Measurements from ENCODE around the gene PLXNB3.
A peak's percentile ranks its signal among the peaks of the same experiment; 100 is the strongest.

Gene PLXNB3

DNA sequence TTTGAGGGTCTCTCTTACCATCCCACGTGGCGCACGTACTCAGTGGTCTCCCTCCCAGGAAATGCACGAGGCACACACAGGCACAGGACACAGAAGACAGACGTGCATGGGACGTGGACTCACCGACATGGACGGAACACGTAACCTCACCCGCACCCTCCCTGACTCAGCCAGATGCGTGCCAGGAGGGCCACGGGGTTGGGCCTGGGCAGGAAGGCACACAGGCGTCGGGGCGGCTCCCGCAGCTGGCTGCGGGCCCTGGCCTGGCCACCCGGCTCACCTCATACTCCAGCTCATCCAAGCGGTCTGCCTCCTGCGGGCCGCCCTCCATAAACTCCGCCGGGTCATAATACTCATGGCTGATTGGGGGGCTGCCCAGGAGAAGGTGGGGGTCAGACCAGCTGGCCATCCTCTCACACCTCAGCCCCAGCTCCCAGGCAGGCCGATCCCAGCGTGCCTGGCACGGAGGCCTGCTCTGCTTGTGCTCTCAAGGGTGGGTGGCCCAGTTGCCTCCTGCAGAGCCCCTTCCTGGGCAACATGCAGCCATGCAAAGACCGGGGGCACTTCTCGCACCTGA, 43.0 kb downstream of the PLXNB3 start:
- WGBS (ENCODE audit: insufficient coverage), result 92% methylated on average over 27 of the region's 28 CpGs
- Histone ChIP-seq H3K27me3 (replicated peaks in 2 of 5; ENCODE audit: control insufficient read depth in 4 of 5, insufficient read depth in 5 of 5, low read length in 4 of 5) (peaks cover 0 to 20% (median 0%) of the 10 kb centered on the region in 5 experiments), H3K27ac (ENCODE audit: insufficient read depth in 1 of 2, low read depth in 1 of 2, low read length in 2 of 2, poor library complexity in 1 of 2, severe bottlenecking in 2 of 2) (no peak overlapping the region), H3K9me3 (ENCODE audit: control extremely low read depth in 1 of 5, control insufficient read depth in 4 of 5, insufficient read depth in 2 of 5, low read depth in 1 of 5, low read length in 4 of 5) (peaks cover 0 to 6% (median 0%) of the 10 kb centered on the region in 5 experiments), H3K4me1 (ENCODE audit: control extremely low read depth in 1 of 4, control insufficient read depth in 4 of 4, insufficient read depth in 4 of 4, low read length in 3 of 4) (peaks cover 0 to 9% (median 8%) of the 10 kb centered on the region in 4 experiments), H3K36me3 (ENCODE audit: control insufficient read depth in 4 of 4, insufficient read depth in 4 of 4, low read length in 3 of 4) (no peaks in the 10 kb centered on the region), H3K4me3 (ENCODE audit: control insufficient read depth in 1 of 7, extremely low read depth in 1 of 7, insufficient read depth in 4 of 7, low read depth in 2 of 7, low read length in 6 of 7) (no peak overlapping the region)
- ChIA-PET POLR2A (no interaction called here), CTCF (interaction anchor here (1.0 kb wide), 2 partner anchors 10 to 16 kb away, joined by 3 read pairs; no protein-coding TSS in a partner anchor)
- DNase-seq, result no peak

DNA sequence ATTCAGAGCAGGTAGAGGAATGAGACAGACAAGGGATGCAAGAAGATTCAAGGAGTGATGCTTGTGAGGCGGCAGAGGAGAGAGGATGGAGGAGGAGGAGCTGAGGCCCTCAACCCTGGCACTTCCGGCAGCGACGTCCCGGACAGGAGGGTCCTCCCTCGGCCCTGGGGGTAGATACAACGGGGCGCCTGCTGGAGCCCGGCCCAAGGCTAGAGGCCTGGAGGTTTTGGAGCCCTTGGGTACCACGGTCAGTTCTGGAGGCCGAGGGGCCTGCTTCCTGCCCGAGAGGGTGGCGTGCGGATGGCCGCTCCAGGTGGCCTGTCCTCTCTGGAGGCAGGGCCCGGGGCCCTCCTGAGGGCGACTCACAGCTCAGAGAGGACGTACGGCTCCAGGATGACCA, 43.9 kb downstream of the PLXNB3 start:
- DNase-seq, result no peak
- CTCF ChIA-PET, result no interaction called here
- POLR2A ChIA-PET, result no interaction called here
- H3K27ac ChIP-seq (ENCODE audit: insufficient read depth in 1 of 2, low read depth in 1 of 2, low read length in 2 of 2, poor library complexity in 1 of 2, severe bottlenecking in 2 of 2), result no peak overlapping the region
- 94% methylated on average over 17 of the region's 19 CpGs for WGBS (ENCODE audit: insufficient coverage)
- H3K36me3 ChIP-seq (ENCODE audit: control insufficient read depth in 4 of 4, insufficient read depth in 4 of 4, low read length in 3 of 4), result no peaks in the 10 kb centered on the region
- H3K9me3 ChIP-seq (ENCODE audit: control extremely low read depth in 1 of 5, control insufficient read depth in 4 of 5, insufficient read depth in 2 of 5, low read depth in 1 of 5, low read length in 4 of 5), result peaks cover 0 to 10% (median 0%) of the 10 kb centered on the region in 5 experiments
- peaks cover 0 to under 1% (median under 1%) of the 10 kb centered on the region in 4 experiments for H3K4me1 ChIP-seq (ENCODE audit: control extremely low read depth in 1 of 4, control insufficient read depth in 4 of 4, insufficient read depth in 4 of 4, low read length in 3 of 4)
- no peak overlapping the region for H3K4me3 ChIP-seq (ENCODE audit: control insufficient read depth in 1 of 7, extremely low read depth in 1 of 7, insufficient read depth in 4 of 7, low read depth in 2 of 7, low read length in 6 of 7)
- H3K27me3 ChIP-seq (replicated peaks in 2 of 5; ENCODE audit: control insufficient read depth in 4 of 5, insufficient read depth in 5 of 5, low read length in 4 of 5), result peaks cover 0 to 29% (median 0%) of the 10 kb centered on the region in 5 experiments

DNA sequence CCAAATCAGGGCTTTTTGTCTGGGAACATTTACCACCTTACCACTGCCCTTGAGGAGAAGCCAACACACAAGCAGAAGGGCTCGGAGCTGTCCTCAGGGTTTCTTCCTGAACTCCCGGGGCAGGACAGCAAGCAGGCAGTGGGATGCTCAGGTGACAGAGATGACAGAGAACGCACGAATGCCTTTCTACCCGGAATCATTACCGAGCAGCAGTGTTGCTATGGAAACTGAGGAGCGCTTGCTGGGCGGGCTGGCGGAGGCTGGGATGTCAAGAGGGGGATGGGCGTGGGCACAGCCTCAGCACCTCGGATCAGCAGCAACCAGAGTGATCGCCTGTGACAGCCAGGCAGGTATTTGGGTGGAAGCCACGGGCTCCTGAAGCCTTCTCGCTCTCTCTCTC, 48.2 kb downstream of the PLXNB3 start:
- peaks cover 0 to 17% (median 14%) of the 10 kb centered on the region in 4 experiments for H3K4me1 ChIP-seq (ENCODE audit: control extremely low read depth in 1 of 4, control insufficient read depth in 4 of 4, insufficient read depth in 4 of 4, low read length in 3 of 4)
- ChIA-PET CTCF (no interaction called here), POLR2A (no interaction called here)
- DNase-seq, result no peak
- no peak overlapping the region for H3K4me3 ChIP-seq (ENCODE audit: control insufficient read depth in 1 of 7, extremely low read depth in 1 of 7, insufficient read depth in 4 of 7, low read depth in 2 of 7, low read length in 6 of 7)
- peaks cover 0 to 38% (median 0%) of the 10 kb centered on the region in 5 experiments for H3K27me3 ChIP-seq (replicated peaks in 2 of 5; ENCODE audit: control insufficient read depth in 4 of 5, insufficient read depth in 5 of 5, low read length in 4 of 5)
- H3K27ac ChIP-seq (ENCODE audit: insufficient read depth in 1 of 2, low read depth in 1 of 2, low read length in 2 of 2, poor library complexity in 1 of 2, severe bottlenecking in 2 of 2), result no peak overlapping the region
- WGBS (ENCODE audit: insufficient coverage), result 77% methylated on average over 12 of the region's 14 CpGs
- peaks cover 0 to 5% (median 0%) of the 10 kb centered on the region in 5 experiments for H3K9me3 ChIP-seq (ENCODE audit: control extremely low read depth in 1 of 5, control insufficient read depth in 4 of 5, insufficient read depth in 2 of 5, low read depth in 1 of 5, low read length in 4 of 5)
- no peaks in the 10 kb centered on the region for H3K36me3 ChIP-seq (ENCODE audit: control insufficient read depth in 4 of 4, insufficient read depth in 4 of 4, low read length in 3 of 4)

DNA sequence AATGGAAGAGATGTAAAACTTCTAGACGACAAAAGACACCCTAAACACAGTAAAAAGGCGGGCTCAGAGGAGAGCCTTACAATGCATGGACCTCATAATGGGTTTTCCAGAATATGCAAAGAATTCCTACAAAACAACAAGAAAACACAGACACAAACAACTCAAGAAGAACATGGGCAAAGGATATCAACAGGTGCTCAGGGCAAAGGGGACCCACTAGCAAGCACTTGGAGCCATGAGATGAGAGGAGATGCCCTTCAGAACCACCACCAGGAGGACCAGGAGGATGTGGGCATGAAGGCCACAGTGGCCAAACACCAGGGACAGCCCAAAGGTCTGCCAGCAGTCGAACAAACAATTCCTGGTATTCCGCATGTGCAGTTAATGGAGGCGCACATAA, 49.1 kb downstream of the PLXNB3 start:
- no peak overlapping the region for H3K4me3 ChIP-seq (ENCODE audit: control insufficient read depth in 1 of 7, extremely low read depth in 1 of 7, insufficient read depth in 4 of 7, low read depth in 2 of 7, low read length in 6 of 7)
- H3K27ac ChIP-seq (ENCODE audit: insufficient read depth in 1 of 2, low read depth in 1 of 2, low read length in 2 of 2, poor library complexity in 1 of 2, severe bottlenecking in 2 of 2), result no peak overlapping the region
- peaks cover 0 to 5% (median 0%) of the 10 kb centered on the region in 5 experiments for H3K9me3 ChIP-seq (ENCODE audit: control extremely low read depth in 1 of 5, control insufficient read depth in 4 of 5, insufficient read depth in 2 of 5, low read depth in 1 of 5, low read length in 4 of 5)
- ChIA-PET POLR2A (no interaction called here), CTCF (no interaction called here)
- H3K36me3 ChIP-seq (ENCODE audit: control insufficient read depth in 4 of 4, insufficient read depth in 4 of 4, low read length in 3 of 4), result no peaks in the 10 kb centered on the region
- 94% methylated on average over 5 of the region's 5 CpGs for WGBS (ENCODE audit: insufficient coverage)
- H3K4me1 ChIP-seq (ENCODE audit: control extremely low read depth in 1 of 4, control insufficient read depth in 4 of 4, insufficient read depth in 4 of 4, low read length in 3 of 4), result peaks cover 0 to 18% (median 15%) of the 10 kb centered on the region in 4 experiments
- no peak for DNase-seq
- peaks cover 0 to 45% (median 0%) of the 10 kb centered on the region in 5 experiments for H3K27me3 ChIP-seq (replicated peaks in 2 of 5; ENCODE audit: control insufficient read depth in 4 of 5, insufficient read depth in 5 of 5, low read length in 4 of 5)

DNA sequence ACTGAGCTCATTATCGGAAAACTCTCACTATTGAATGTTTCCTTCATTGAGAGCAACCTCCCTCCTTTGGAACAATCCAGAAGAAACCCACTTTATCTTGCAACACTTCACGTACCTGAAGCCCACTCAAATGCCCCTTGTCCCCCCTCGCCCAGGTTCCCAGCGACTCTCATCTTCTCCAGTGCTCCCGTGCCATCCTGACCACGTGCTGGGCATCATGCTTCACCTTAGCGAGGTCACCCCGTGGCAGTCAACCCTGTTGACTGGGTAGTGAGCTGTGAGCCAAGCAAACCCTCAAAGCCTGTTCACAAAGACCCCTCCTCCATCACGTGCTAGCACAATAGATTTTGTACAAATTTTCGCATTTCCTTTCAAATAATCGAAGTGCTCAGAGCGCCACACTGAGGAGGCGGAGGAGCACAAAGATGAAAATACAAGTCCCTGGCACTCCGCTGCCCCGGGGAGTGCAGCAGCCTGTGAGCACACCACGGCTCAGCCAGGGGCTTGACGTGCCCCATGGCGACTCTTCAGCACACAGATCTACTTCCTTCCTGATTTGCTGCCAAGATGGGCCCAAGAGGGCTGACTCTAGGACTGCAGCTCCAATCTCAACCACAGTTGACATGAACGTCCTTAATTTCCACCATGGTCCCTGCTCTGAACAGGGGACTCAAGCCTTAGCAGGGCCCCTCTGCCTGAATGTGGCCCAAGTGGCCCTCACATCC, 50.7 kb downstream of the PLXNB3 start:
- no peaks in the 10 kb centered on the region for H3K36me3 ChIP-seq (ENCODE audit: control insufficient read depth in 4 of 4, insufficient read depth in 4 of 4, low read length in 3 of 4)
- WGBS (ENCODE audit: insufficient coverage), result 65% methylated on average over 16 of the region's 19 CpGs
- H3K27ac ChIP-seq (ENCODE audit: insufficient read depth in 1 of 2, low read depth in 1 of 2, low read length in 2 of 2, poor library complexity in 1 of 2, severe bottlenecking in 2 of 2), result no peak overlapping the region
- ChIA-PET POLR2A (no interaction called here), CTCF (no interaction called here)
- peaks cover 0 to 26% (median 20%) of the 10 kb centered on the region in 4 experiments for H3K4me1 ChIP-seq (ENCODE audit: control extremely low read depth in 1 of 4, control insufficient read depth in 4 of 4, insufficient read depth in 4 of 4, low read length in 3 of 4)
- H3K4me3 ChIP-seq (ENCODE audit: control insufficient read depth in 1 of 7, extremely low read depth in 1 of 7, insufficient read depth in 4 of 7, low read depth in 2 of 7, low read length in 6 of 7), result no peak overlapping the region
- DNase-seq, result peak; percentile 22 to 72 (median 67)
- H3K27me3 ChIP-seq (replicated peaks in 2 of 5; ENCODE audit: control insufficient read depth in 4 of 5, insufficient read depth in 5 of 5, low read length in 4 of 5), result peaks cover 0 to 58% (median 2%) of the 10 kb centered on the region in 5 experiments
- peaks cover 0 to 5% (median 0%) of the 10 kb centered on the region in 5 experiments for H3K9me3 ChIP-seq (ENCODE audit: control extremely low read depth in 1 of 5, control insufficient read depth in 4 of 5, insufficient read depth in 2 of 5, low read depth in 1 of 5, low read length in 4 of 5)

DNA sequence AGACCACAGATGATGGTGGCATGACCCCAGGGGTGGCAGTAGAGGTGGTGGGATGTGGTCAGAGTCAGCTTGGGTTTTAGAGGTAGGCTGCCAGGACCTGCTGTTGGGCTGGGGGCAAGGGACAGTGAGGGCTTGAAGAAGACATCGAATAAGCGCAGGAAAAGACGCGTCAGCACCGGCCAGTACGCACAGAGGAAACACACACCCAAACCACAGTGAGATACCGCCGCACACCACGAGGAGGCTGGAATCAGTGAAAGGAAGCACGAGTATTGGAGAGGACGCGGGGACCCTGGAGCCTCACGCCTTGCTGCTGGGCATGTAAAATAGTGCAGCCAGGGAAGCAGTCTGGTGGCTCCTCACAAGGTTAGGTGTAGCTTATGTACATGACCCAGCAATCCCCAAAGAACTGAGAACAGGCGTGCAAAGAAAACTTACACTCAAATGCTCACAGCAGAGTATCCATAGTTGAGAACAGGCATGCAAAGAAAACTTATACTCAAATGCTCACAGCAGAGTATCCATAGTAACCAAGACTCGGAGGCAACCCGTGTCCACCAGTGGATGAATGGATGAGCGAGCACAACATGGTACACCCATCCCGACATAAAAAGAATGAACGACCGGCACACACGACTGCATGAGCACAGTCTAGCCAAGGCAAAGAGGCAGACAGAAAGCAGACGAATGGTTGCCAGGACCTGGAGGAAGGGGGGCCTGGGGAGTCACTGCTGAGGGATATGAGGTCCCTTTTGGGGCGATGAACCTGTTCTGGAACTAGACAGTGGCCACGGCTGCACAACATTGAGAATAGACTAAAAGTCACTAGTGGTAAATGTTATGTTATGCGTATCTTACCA, 53.0 kb downstream of the PLXNB3 start:
- H3K36me3 ChIP-seq (ENCODE audit: control insufficient read depth in 4 of 4, insufficient read depth in 4 of 4, low read length in 3 of 4), result no peaks in the 10 kb centered on the region
- ChIA-PET POLR2A (no interaction called here), CTCF (interaction anchor here (1.0 to 1.7 kb wide), 3 partner anchors 11 to 133 kb away, joined by 3 to 4 read pairs (median 3); no protein-coding TSS in a partner anchor)
- H3K27me3 ChIP-seq (replicated peaks in 2 of 5; ENCODE audit: control insufficient read depth in 4 of 5, insufficient read depth in 5 of 5, low read length in 4 of 5), result peaks cover 0 to 57% (median 2%) of the 10 kb centered on the region in 5 experiments
- DNase-seq, result peak; percentile 59 to 70 (median 70)
- whole genome bisulfite sequencing (ENCODE audit: insufficient coverage), result 72% methylated on average over 21 of the region's 25 CpGs
- H3K9me3 ChIP-seq (ENCODE audit: control extremely low read depth in 1 of 5, control insufficient read depth in 4 of 5, insufficient read depth in 2 of 5, low read depth in 1 of 5, low read length in 4 of 5), result peaks cover 0 to 5% (median 0%) of the 10 kb centered on the region in 5 experiments
- H3K27ac ChIP-seq (ENCODE audit: insufficient read depth in 1 of 2, low read depth in 1 of 2, low read length in 2 of 2, poor library complexity in 1 of 2, severe bottlenecking in 2 of 2), result no peak overlapping the region
- no peak overlapping the region for H3K4me3 ChIP-seq (ENCODE audit: control insufficient read depth in 1 of 7, extremely low read depth in 1 of 7, insufficient read depth in 4 of 7, low read depth in 2 of 7, low read length in 6 of 7)
- H3K4me1 ChIP-seq (ENCODE audit: control extremely low read depth in 1 of 4, control insufficient read depth in 4 of 4, insufficient read depth in 4 of 4, low read length in 3 of 4), result peaks cover 0 to 38% (median 27%) of the 10 kb centered on the region in 4 experiments

Data from common myeloid progenitor, CD34-positive (primary cell).